CD4-positive, alpha-beta memory T cell (primary cell): Measurements from ENCODE around the gene KIF13A. TPM values are rescaled to one million over a fixed set of nuclear protein-coding genes. Genes with fewer than 3 reads are reported as not detected.

Experiments
- CTCF ChIA-PET: fragments of 350-600 bp; sonication (Branson Sonifier 250); formaldehyde crosslinking; loops from one replicate; lab custom pipeline; 2021; ENCODE audit warnings: inconsistent platforms; ENCODE audit not compliant: partially characterized antibody; lab: Charles Lee
- POLR2A ChIA-PET: fragments of 350-600 bp; sonication (Branson Sonifier 250); formaldehyde crosslinking; loops from one replicate; lab custom pipeline; 2021; ENCODE audit not compliant: partially characterized antibody; lab: Charles Lee
- DNase-seq, 5 donors: peaks; one replicate each; pipeline versions ENCODE4 v3.0.0 to v3.0.0-alpha.2; 2020 to 2022; ENCODE audit warnings: mixed read lengths in 1 of 5
- H3K27ac ChIP-seq: one replicate; pipeline ENCODE4 v1.7.0; 2013; ENCODE audit warnings: low read depth, low read length
- H3K27me3 ChIP-seq: 2 replicates; pipeline ENCODE4 v1.7.0; 2013; ENCODE audit warnings: mild to moderate bottlenecking, low read length, moderate library complexity; ENCODE audit not compliant: insufficient read depth
- H3K36me3 ChIP-seq: 2 replicates; pipeline ENCODE4 v1.7.0; 2013; ENCODE audit warnings: mild to moderate bottlenecking, low read length, moderate library complexity; ENCODE audit not compliant: insufficient read depth
- H3K4me1 ChIP-seq: 2 replicates; pipeline ENCODE4 v1.7.0; 2013; ENCODE audit warnings: mild to moderate bottlenecking, low read length, moderate library complexity; ENCODE audit not compliant: insufficient read depth
- H3K4me3 ChIP-seq, 2 donors: one replicate each; pipeline ENCODE4 v1.7.0; 2013; ENCODE audit warnings: low read length in 2 of 2, mild to moderate bottlenecking in 1 of 2
- H3K9me3 ChIP-seq, 2 donors: one replicate each; pipeline ENCODE4 v1.7.0; 2013; ENCODE audit warnings: low read length in 2 of 2, control low read depth in 1 of 2; ENCODE audit not compliant: control insufficient read depth in 1 of 2
- H3K27ac Mint-ChIP-seq, 7 donors: one replicate each; pipeline ENCODE4 v1.8.0; 2020 to 2021; ENCODE audit warnings: mixed read lengths in 7 of 7, mild to moderate bottlenecking in 6 of 7, inconsistent platforms in 3 of 7, moderate library complexity in 3 of 7
- H3K27me3 Mint-ChIP-seq, 2 donors: one replicate each; pipeline ENCODE4 v1.8.0; 2020 to 2021; ENCODE audit warnings: mixed read lengths in 2 of 2
- H3K36me3 Mint-ChIP-seq, 2 donors: one replicate each; pipeline ENCODE4 v1.8.0; 2020 to 2021; ENCODE audit warnings: mixed read lengths in 2 of 2, inconsistent platforms in 1 of 2, mild to moderate bottlenecking in 1 of 2
- H3K4me1 Mint-ChIP-seq, 4 donors: one replicate each; pipeline ENCODE4 v1.8.0; 2020 to 2021; ENCODE audit warnings: mixed read lengths in 4 of 4, mild to moderate bottlenecking in 1 of 4
- H3K4me3 Mint-ChIP-seq, 8 donors: one replicate each; pipeline ENCODE4 v1.8.0; 2020 to 2021; ENCODE audit warnings: mixed read lengths in 8 of 8, mild to moderate bottlenecking in 7 of 8, moderate library complexity in 6 of 8, inconsistent platforms in 3 of 8
- H3K9me3 Mint-ChIP-seq, 8 donors: one replicate each; pipeline ENCODE4 v1.8.0; 2020 to 2021; ENCODE audit warnings: mixed read lengths in 8 of 8, mild to moderate bottlenecking in 5 of 8, inconsistent platforms in 3 of 8, moderate library complexity in 1 of 8
- intact Hi-C: fragments of 100-400 bp; cut with micrococcal nuclease; formaldehyde crosslinking; loops from one replicate; pipeline ENCODE4 v1.15.1; 2023
- polyA plus RNA-seq, 2 donors: library from polyadenylated mRNA; unstranded; fragments of 300-500 nt; fragmentation: Illumina TruSeq; gene quantifications; one replicate each; pipeline ENCODE4 v1.2.3, GENCODE V29; 2021
- total RNA-seq, 2 experiments: library from RNA; stranded (reverse); gene quantifications; one replicate each; pipeline ENCODE4 v1.2.3, GENCODE V29; 2021

KIF13A gene
- total and polyA plus RNA-seq, 4 experiments from 2014 or later: 0.61 to 1.7 (median 1.5) TPM; not detected in 1

DNA sequence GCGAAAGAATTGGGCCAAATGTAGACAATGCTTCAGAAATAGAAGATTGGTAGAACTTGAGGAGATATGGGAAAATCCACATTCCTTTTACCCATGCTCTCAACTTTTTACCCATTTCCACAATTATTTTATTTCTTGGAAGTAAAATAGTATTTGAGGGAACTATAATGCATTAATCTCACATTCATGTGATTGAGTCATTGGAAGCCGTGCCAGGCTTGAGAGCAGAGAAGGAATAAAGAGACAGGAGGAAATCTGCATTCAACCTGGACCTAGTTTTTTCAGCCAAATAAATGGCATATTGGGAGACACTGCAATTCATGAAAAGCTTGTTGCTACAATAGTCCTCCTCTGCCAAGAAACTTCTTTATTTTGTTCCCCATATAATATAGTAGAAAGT, 278.0 kb downstream of the KIF13A start:
- peaks cover 15% of the 10 kb centered on the region for H3K4me1 ChIP-seq
- DNase-seq: no peak
- Mint-ChIP-seq H3K4me3 (no peak overlapping the region), H3K9me3 (peaks cover 0 to 5% (median 0%) of the 10 kb centered on the region in 8 donors), H3K4me1 (peaks cover 7 to 25% (median 15%) of the 10 kb centered on the region in 4 donors), H3K27ac (no peak overlapping the region), H3K36me3 (peaks cover 0 to 8% of the 10 kb centered on the region in 2 donors), H3K27me3 (no peaks in the 10 kb centered on the region)
- ChIA-PET CTCF (interaction anchor here (1.4 to 3.6 kb wide), 2 partner anchors 18 to 95 kb away, joined by 3 to 12 read pairs; no protein-coding TSS in a partner anchor), POLR2A (interaction anchor here (4.9 kb wide), 1 partner anchor 109 kb away, joined by 94 read pairs; the partner anchor contains the start of gene FAM8A1)
- H3K27me3 ChIP-seq: no peaks in the 10 kb centered on the region
- intact Hi-C loops: loop anchor here (5.0 kb wide), 1 partner anchor 127 kb away; no protein-coding TSS in a partner anchor
- no peak overlapping the region for H3K27ac ChIP-seq
- H3K4me3 ChIP-seq: no peak overlapping the region
- H3K36me3 ChIP-seq: no peaks in the 10 kb centered on the region
- no peaks in the 10 kb centered on the region for H3K9me3 ChIP-seq

Other genes starting within 250 kb of the KIF13A start
- 1 to 10 TPM; 1.1 TPM for gene NHLRC1, start 135.0 kb upstream of the KIF13A start, total RNA-seq
- gene NHLRC1, start 135.0 kb upstream of the KIF13A start, polyA plus RNA-seq: 1 to 10 TPM in 1 of 2 donors, under 1 TPM in 1; 0.95 to 1.7 TPM
- 1 to 10 TPM; 6.4 to 7.4 TPM for gene TPMT, start 167.4 kb upstream of the KIF13A start, total RNA-seq
- 10 to 100 TPM; 10.2 to 18.3 TPM for gene TPMT, start 167.4 kb upstream of the KIF13A start, polyA plus RNA-seq
- gene KDM1B, start 167.8 kb upstream of the KIF13A start, total RNA-seq: 10 to 100 TPM; 12.0 to 12.3 TPM
- under 1 TPM; 0.45 to 0.96 TPM for gene KDM1B, start 167.8 kb upstream of the KIF13A start, polyA plus RNA-seq